Prostate gland (tissue), 2 donors: ENCODE data around the gene PSAT1. TPM values are rescaled to one million over a fixed set of nuclear protein-coding genes. Genes with fewer than 3 reads are reported as not detected.

Experiments used
- DNase-seq: peaks from one replicate; pipeline ENCODE4 v3.0.0-alpha.2; 2019; ENCODE audit warnings: low spot score
- H3K27ac ChIP-seq, 2 donors: fragments of 200-600 bp; sonication (generic); 2 replicates each; pipeline ENCODE4 v1.5.1; 2017 to 2019
- H3K27me3 ChIP-seq: fragments of 200-600 bp; sonication (generic); replicated peaks from 2 replicates; pipeline ENCODE4 v1.5.1; 2019; ENCODE audit not compliant: insufficient read depth
- H3K36me3 ChIP-seq, 2 donors: fragments of 200-600 bp; sonication (generic); 1 replicate in 1 of 2; 2 replicates in 1 of 2; pipeline versions ENCODE4 v1.5.1 to v1.8.1; 2017 to 2019
- H3K4me1 ChIP-seq: fragments of 200-600 bp; sonication (generic); replicated peaks from 2 replicates; pipeline ENCODE4 v1.5.1; 2019
- H3K4me3 ChIP-seq, 2 donors: fragments of 200-600 bp; sonication (generic); 2 replicates each; pipeline ENCODE4 v1.5.1; 2017 to 2019
- H3K9me3 ChIP-seq: fragments of 200-600 bp; sonication (generic); 2 replicates; pipeline ENCODE4 v1.5.1; 2017
- POLR2A ChIP-seq: fragments of 450-650 bp; IDR thresholded peaks from one replicate; pipeline ENCODE4 v1.6.1; 2016; ENCODE audit warnings: antibody characterized with exemption, mild to moderate bottlenecking
- POLR2AphosphoS5 ChIP-seq: sonication (generic); formaldehyde crosslinking; IDR thresholded peaks from one replicate; pipeline ENCODE4 v1.6.1; 2017; ENCODE audit warnings: antibody characterized with exemption
- WGBS: methylation state at CpG from one replicate; pipeline ENCODE4 v1.1.5; 2018; 5-methylcytosine and 5-hydroxymethylcytosine counted together
- intact Hi-C: fragments of 100-400 bp; cut with DNase I; formaldehyde crosslinking; loops from one replicate; pipeline ENCODE4 v1.14.2; 2022
- total RNA-seq, 2 donors: library from RNA; depleted of rRNA; stranded (reverse); fragments of >200 nt; gene quantifications; one replicate each; pipeline ENCODE4 v1.1.0, GENCODE V29; 2016
- TF ChIP-seq, protein P1 (sequence below), 4 experiments: fragments of 200-600 bp in 2 of 4; fragments of 450-650 bp in 2 of 4; sonication (generic) in 2 of 4; IDR thresholded peaks; 1 replicate in 3 of 4; 2 replicates in 1 of 4; pipeline ENCODE4 v1.5.1; 2016 to 2019; ENCODE audit warnings: antibody characterized with exemption in 4 of 4, mild to moderate bottlenecking in 2 of 4, moderate library complexity in 2 of 4

PSAT1 gene
- total RNA-seq, 2 donors from 2014 or later: 30.4 to 45.8 TPM

GRCh38 chr9:78354989-78355388, 58.1 kb downstream of the PSAT1 start:
- H3K4me1 ChIP-seq: no peaks in the 10 kb centered on the region
- WGBS: 24% methylated on average over 3 of the region's 3 CpGs
- no peak overlapping the region for H3K27ac ChIP-seq
- no peaks in the 10 kb centered on the region for H3K9me3 ChIP-seq
- intact Hi-C loops: no loop called here
- TF ChIP-seq POLR2AphosphoS5: no peak
- TF ChIP-seq, protein P1, sequence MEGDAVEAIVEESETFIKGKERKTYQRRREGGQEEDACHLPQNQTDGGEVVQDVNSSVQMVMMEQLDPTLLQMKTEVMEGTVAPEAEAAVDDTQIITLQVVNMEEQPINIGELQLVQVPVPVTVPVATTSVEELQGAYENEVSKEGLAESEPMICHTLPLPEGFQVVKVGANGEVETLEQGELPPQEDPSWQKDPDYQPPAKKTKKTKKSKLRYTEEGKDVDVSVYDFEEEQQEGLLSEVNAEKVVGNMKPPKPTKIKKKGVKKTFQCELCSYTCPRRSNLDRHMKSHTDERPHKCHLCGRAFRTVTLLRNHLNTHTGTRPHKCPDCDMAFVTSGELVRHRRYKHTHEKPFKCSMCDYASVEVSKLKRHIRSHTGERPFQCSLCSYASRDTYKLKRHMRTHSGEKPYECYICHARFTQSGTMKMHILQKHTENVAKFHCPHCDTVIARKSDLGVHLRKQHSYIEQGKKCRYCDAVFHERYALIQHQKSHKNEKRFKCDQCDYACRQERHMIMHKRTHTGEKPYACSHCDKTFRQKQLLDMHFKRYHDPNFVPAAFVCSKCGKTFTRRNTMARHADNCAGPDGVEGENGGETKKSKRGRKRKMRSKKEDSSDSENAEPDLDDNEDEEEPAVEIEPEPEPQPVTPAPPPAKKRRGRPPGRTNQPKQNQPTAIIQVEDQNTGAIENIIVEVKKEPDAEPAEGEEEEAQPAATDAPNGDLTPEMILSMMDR (IDR thresholded peaks at IDR 0.05): no peak
- TF ChIP-seq POLR2A: no peak
- H3K36me3 ChIP-seq: no peaks in the 10 kb centered on the region
- no peaks in the 10 kb centered on the region for H3K27me3 ChIP-seq
- DNase-seq: no peak
- H3K4me3 ChIP-seq: no peak overlapping the region

GRCh38 chr9:78356634-78357033, 59.7 kb downstream of the PSAT1 start:
- Histone ChIP-seq H3K27me3 (no peaks in the 10 kb centered on the region), H3K4me1 (no peaks in the 10 kb centered on the region), H3K27ac (no peak overlapping the region), H3K4me3 (no peak overlapping the region), H3K9me3 (no peaks in the 10 kb centered on the region), H3K36me3 (no peaks in the 10 kb centered on the region)
- WGBS: 89% methylated on average over 4 of the region's 4 CpGs
- DNase-seq: no peak
- TF ChIP-seq POLR2AphosphoS5: no peak
- TF ChIP-seq, protein P1 (IDR thresholded peaks at IDR 0.05): no peak
- no peak for TF ChIP-seq POLR2A
- intact Hi-C loops: no loop called here

DNA sequence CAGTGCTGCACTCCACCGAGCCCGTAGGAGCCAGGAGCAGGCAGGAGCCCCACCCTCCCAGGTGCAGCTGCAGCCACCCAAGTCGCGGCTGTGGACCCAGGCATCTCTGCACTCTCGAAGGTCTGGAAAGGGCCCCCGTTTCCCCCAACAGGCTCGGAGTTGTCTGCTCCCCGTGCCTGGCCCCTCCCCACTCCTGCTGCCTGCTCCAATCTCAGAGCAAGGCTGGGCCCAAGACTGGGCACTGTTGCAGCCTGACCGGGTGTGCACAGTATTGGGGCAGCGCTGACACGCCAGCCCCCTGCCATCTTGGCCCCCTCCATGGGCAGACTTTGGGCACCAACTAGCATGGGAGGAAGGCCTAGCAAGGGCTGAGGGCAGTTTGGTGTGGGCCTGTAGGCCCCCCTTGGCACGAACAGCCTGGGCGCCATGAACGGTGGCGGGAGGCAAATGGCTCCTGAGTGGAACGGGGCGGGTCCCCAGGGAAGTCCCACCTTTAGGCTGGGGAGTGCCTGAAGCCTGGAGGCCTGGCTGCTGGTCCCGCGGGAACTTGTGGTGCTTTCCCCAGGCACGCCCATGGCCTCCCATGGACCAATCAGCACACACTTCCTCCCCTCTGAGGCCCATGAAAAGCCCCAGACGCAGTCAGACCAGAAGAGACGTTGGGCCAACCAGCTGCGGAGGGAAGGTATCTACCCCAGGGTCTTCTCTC, 60.4 kb downstream of the PSAT1 start:
- DNase-seq: no peak
- 95% methylated on average over 22 of the region's 23 CpGs for WGBS
- Histone ChIP-seq H3K4me1 (no peaks in the 10 kb centered on the region), H3K27ac (no peak overlapping the region), H3K27me3 (no peaks in the 10 kb centered on the region), H3K36me3 (no peaks in the 10 kb centered on the region), H3K4me3 (no peak overlapping the region), H3K9me3 (no peaks in the 10 kb centered on the region)
- no peak for TF ChIP-seq POLR2A
- TF ChIP-seq, protein P1 (IDR thresholded peaks at IDR 0.05): no peak
- no peak for TF ChIP-seq POLR2AphosphoS5
- intact Hi-C loops: no loop called here

DNA sequence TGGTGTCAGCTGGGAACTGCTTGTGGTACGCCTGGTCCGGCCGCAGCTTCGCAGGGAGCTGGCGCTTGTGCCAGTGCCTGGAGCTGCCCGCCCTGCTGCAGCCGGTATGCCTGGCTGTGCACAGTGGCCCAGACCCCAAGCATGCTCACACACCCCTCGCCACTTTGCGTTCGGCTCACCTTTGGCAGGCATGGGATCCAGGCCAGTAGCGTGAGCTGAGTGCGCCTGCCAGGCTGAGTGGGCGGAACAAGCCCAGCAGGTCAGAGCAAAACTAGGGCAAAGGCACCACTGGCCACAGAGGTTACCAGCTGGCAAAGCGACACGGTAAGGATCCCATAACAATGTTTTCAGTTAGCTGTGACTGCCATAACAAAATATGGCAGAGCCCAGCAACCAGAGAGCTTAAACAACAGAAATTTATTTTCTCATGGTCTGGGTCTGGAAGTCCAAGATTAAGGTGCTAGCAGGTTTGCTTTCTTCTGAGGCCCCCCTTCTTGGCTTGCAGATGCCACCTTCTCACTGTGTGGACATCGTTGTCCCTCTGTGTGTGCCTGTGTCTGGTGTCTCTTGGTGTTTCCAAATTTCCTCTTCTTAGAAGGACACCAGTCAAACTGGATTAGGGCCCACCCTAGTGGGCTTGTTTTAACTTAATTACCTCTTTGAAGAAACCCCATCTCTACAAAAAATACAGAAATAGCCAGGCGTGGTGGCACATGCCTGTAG, 61.6 kb downstream of the PSAT1 start:
- TF ChIP-seq, protein P1 (IDR thresholded peaks at IDR 0.05): no peak
- TF ChIP-seq POLR2AphosphoS5 (no peak), POLR2A (no peak)
- no peak overlapping the region for H3K4me3 ChIP-seq
- no peaks in the 10 kb centered on the region for H3K9me3 ChIP-seq
- no peaks in the 10 kb centered on the region for H3K4me1 ChIP-seq
- no peaks in the 10 kb centered on the region for H3K36me3 ChIP-seq
- no peaks in the 10 kb centered on the region for H3K27me3 ChIP-seq
- 74% methylated on average over 17 of the region's 17 CpGs for WGBS
- no peak for DNase-seq
- intact Hi-C loops: no loop called here
- no peak overlapping the region for H3K27ac ChIP-seq

GRCh38 chr9:78363221-78363620, 66.3 kb downstream of the PSAT1 start:
- intact Hi-C loops: no loop called here
- no peaks in the 10 kb centered on the region for H3K9me3 ChIP-seq
- WGBS: 7% methylated on average over 3 of the region's 3 CpGs
- peak; percentile 28 for DNase-seq
- TF ChIP-seq, protein P1 (IDR thresholded peaks at IDR 0.05): no peak
- TF ChIP-seq POLR2AphosphoS5: peak; percentile 42
- no peaks in the 10 kb centered on the region for H3K4me1 ChIP-seq
- H3K27ac ChIP-seq: no peak overlapping the region
- no peaks in the 10 kb centered on the region for H3K36me3 ChIP-seq
- no peak overlapping the region for H3K4me3 ChIP-seq
- H3K27me3 ChIP-seq: no peaks in the 10 kb centered on the region
